ENCODE measurements around the gene CCDC7.

The CCDC7 gene

DNA sequence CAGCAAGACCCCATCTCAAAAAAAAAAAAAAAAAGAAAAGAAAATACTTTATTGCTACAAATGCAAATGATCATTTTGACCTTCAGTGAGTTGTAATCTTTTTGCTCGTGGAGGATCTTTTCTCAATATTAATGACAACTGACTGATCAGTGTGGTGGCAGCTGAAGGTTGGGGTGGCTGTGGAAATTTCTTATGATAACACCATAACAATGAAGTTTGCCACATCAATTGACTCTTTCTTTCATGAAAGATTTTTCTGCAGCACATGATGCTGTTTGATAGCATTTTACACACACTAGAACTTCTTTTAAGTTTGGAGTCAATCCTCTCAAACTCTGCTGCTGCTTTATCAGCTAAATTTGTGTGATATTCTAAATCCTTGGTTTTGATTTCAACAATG, 12.4 kb upstream of the CCDC7 start:
- Histone ChIP-seq H3K9ac (ENCODE audit: low read length) (no peak overlapping the region), H3K79me2 (ENCODE audit: low read length) (no peaks in the 10 kb centered on the region), H3K27ac (ENCODE audit: low read length) (no peak overlapping the region)

DNA sequence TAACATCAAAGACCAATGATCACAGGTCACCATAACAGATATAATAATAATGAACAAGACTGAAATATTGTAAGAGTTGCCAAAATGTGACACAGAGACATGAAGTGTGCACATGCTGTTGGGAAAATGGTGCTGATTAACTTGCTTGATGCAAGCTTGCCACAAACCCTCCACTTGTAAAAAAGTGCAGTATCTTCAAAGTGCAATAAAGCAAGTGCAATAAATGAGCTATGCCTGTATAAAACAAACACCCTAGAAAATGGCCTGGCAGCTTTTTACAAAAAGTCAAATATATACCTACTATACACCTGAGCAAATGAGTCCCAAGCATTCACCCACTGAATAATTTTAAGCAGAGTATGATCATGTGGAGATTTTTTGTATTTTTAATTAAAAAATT, 9.7 kb upstream of the CCDC7 start:
- H3K79me2 ChIP-seq (ENCODE audit: low read length), result no peaks in the 10 kb centered on the region
- no peaks in the 10 kb centered on the region for H3K36me3 ChIP-seq (replicated peaks; ENCODE audit: insufficient read depth, low read length)
- no peak for DNase-seq
- no peak overlapping the region for H3K4me2 ChIP-seq (ENCODE audit: low read depth, low read length)
- no peaks in the 10 kb centered on the region for H3K9me2 ChIP-seq (replicated peaks; ENCODE audit: insufficient read depth, low read length)
- TF ChIP-seq EZH2 (optimal IDR thresholded peaks at IDR 0.05; ENCODE audit: low read depth, low read length) (no peak), CTCF (IDR thresholded peaks at IDR 0.05; ENCODE audit: low read length) (no peak), EZH2phosphoT487 (IDR thresholded peaks at IDR 0.05; ENCODE audit: low read length) (no peak)
- H2AFZ ChIP-seq (ENCODE audit: low read length), result no peak overlapping the region
- H3K4me1 ChIP-seq (ENCODE audit: low read length), result no peaks in the 10 kb centered on the region
- H3F3A ChIP-seq (ENCODE audit: insufficient read depth, low read length), result no peaks in the 10 kb centered on the region
- no peak overlapping the region for H3K27ac ChIP-seq (ENCODE audit: low read length)
- no peaks in the 10 kb centered on the region for H3K27me3 ChIP-seq (replicated peaks; ENCODE audit: insufficient read depth, low read length)
- H3K9ac ChIP-seq (ENCODE audit: low read length), result no peak overlapping the region
- no peaks in the 10 kb centered on the region for H4K20me1 ChIP-seq (ENCODE audit: insufficient read depth, low read length)
- H3K4me3 ChIP-seq (ENCODE audit: low read length), result no peak overlapping the region
- H3K9me3 ChIP-seq (replicated peaks; ENCODE audit: insufficient read depth, low read length), result no peaks in the 10 kb centered on the region

More for the DNA sequence above, 12.4 kb upstream of the CCDC7 start:
- no peaks in the 10 kb centered on the region for H3K4me1 ChIP-seq (ENCODE audit: low read length)
- H3K9me3 ChIP-seq (replicated peaks; ENCODE audit: insufficient read depth, low read length), result no peaks in the 10 kb centered on the region
- H3F3A ChIP-seq (ENCODE audit: insufficient read depth, low read length), result no peaks in the 10 kb centered on the region
- DNase-seq, result no peak
- no peaks in the 10 kb centered on the region for H3K9me2 ChIP-seq (replicated peaks; ENCODE audit: insufficient read depth, low read length)
- H3K4me3 ChIP-seq (ENCODE audit: low read length), result no peak overlapping the region
- no peak overlapping the region for H2AFZ ChIP-seq (ENCODE audit: low read length)
- no peaks in the 10 kb centered on the region for H3K27me3 ChIP-seq (replicated peaks; ENCODE audit: insufficient read depth, low read length)
- TF ChIP-seq CTCF (IDR thresholded peaks at IDR 0.05; ENCODE audit: low read length), result no peak
- TF ChIP-seq EZH2phosphoT487 (IDR thresholded peaks at IDR 0.05; ENCODE audit: low read length), result no peak
- TF ChIP-seq EZH2 (optimal IDR thresholded peaks at IDR 0.05; ENCODE audit: low read depth, low read length), result no peak
- no peaks in the 10 kb centered on the region for H4K20me1 ChIP-seq (ENCODE audit: insufficient read depth, low read length)
- no peaks in the 10 kb centered on the region for H3K36me3 ChIP-seq (replicated peaks; ENCODE audit: insufficient read depth, low read length)
- no peak overlapping the region for H3K4me2 ChIP-seq (ENCODE audit: low read depth, low read length)

- no peaks in the 10 kb centered on the region for H3K79me2 ChIP-seq (ENCODE audit: low read length)
- H3K4me1 ChIP-seq (ENCODE audit: low read length), result no peaks in the 10 kb centered on the region
- no peaks in the 10 kb centered on the region for H3K27me3 ChIP-seq (replicated peaks; ENCODE audit: insufficient read depth, low read length)
- DNase-seq, result no peak
- no peaks in the 10 kb centered on the region for H3F3A ChIP-seq (ENCODE audit: insufficient read depth, low read length)
- no peak overlapping the region for H3K4me3 ChIP-seq (ENCODE audit: low read length)
- H3K27ac ChIP-seq (ENCODE audit: low read length), result no peak overlapping the region
- H2AFZ ChIP-seq (ENCODE audit: low read length), result no peak overlapping the region
- H3K9me2 ChIP-seq (replicated peaks; ENCODE audit: insufficient read depth, low read length), result no peaks in the 10 kb centered on the region
- no peaks in the 10 kb centered on the region for H3K9me3 ChIP-seq (replicated peaks; ENCODE audit: insufficient read depth, low read length)
- TF ChIP-seq EZH2 (optimal IDR thresholded peaks at IDR 0.05; ENCODE audit: low read depth, low read length) (no peak), EZH2phosphoT487 (IDR thresholded peaks at IDR 0.05; ENCODE audit: low read length) (no peak)
- H3K36me3 ChIP-seq (replicated peaks; ENCODE audit: insufficient read depth, low read length), result no peaks in the 10 kb centered on the region
- H3K9ac ChIP-seq (ENCODE audit: low read length), result no peak overlapping the region
- H4K20me1 ChIP-seq (ENCODE audit: insufficient read depth, low read length), result no peaks in the 10 kb centered on the region
- no peak overlapping the region for H3K4me2 ChIP-seq (ENCODE audit: low read depth, low read length)
These were observed 8.6 kb upstream of the CCDC7 start for GRCh38 chr10:32437334-32437733.

GRCh38 chr10:32445036-32445435, 904 bp upstream of the CCDC7 start:
- Histone ChIP-seq H3K27ac (ENCODE audit: low read length) (no peak overlapping the region), H3K9ac (ENCODE audit: low read length) (no peak overlapping the region), H3K36me3 (replicated peaks; ENCODE audit: insufficient read depth, low read length) (no peaks in the 10 kb centered on the region), H3K4me3 (ENCODE audit: low read length) (peak overlapping the region; percentile 75; the same call in 1 of the 2 replicates), H3K27me3 (replicated peaks; ENCODE audit: insufficient read depth, low read length) (no peaks in the 10 kb centered on the region), H3K79me2 (ENCODE audit: low read length) (peaks cover 5% of the 10 kb centered on the region; the same call in 1 of the 2 replicates), H2AFZ (ENCODE audit: low read length) (no peak overlapping the region), H3K9me2 (replicated peaks; ENCODE audit: insufficient read depth, low read length) (no peaks in the 10 kb centered on the region), H4K20me1 (ENCODE audit: insufficient read depth, low read length) (no peaks in the 10 kb centered on the region), H3K9me3 (replicated peaks; ENCODE audit: insufficient read depth, low read length) (no peaks in the 10 kb centered on the region), H3F3A (ENCODE audit: insufficient read depth, low read length) (peaks cover 9% of the 10 kb centered on the region), H3K4me2 (ENCODE audit: low read depth, low read length) (peak overlapping the region; percentile 67), H3K4me1 (ENCODE audit: low read length) (no peaks in the 10 kb centered on the region)
- no peak for DNase-seq
- TF ChIP-seq CTCF (IDR thresholded peaks at IDR 0.05; ENCODE audit: low read length) (no peak), EZH2phosphoT487 (IDR thresholded peaks at IDR 0.05; ENCODE audit: low read length) (no peak), EZH2 (optimal IDR thresholded peaks at IDR 0.05; ENCODE audit: low read depth, low read length) (no peak)

All from MM.1S (cell line).